A549 (cell line): ENCODE data around the gene USP9X. TPM values are rescaled to one million over a fixed set of nuclear protein-coding genes. Genes with fewer than 3 reads are reported as not detected.

Experiments
- ATAC-seq, 2 experiments: fragments of 200-7000 bp in 1 of 2; fragments of >200 bp in 1 of 2; cut with Nextera tagmentation in 1 of 2; cut with Tn5 transposase in 1 of 2; 3 replicates each; pipeline versions ENCODE4 v1.8.0 to v1.9.1; 2018 to 2020; ENCODE audit warnings: mild to moderate bottlenecking in 1 of 2, moderate library complexity in 1 of 2
- CTCF ChIA-PET: fragments of 300-600 bp; sonication (Branson Sonifier 250); formaldehyde crosslinking; extraction: SDS; loops from one replicate; lab custom pipeline; 2021; ENCODE audit warnings: antibody characterized with exemption, inconsistent platforms; lab: Yijun Ruan, JAX
- POLR2A ChIA-PET: fragments of 350-600 bp; formaldehyde crosslinking; extraction: SDS; loops from one replicate; lab custom pipeline; 2021; ENCODE audit warnings: antibody characterized with exemption, inconsistent platforms; lab: Yijun Ruan, JAX
- DNase-seq, 2 experiments: peaks; one replicate each; pipeline versions ENCODE4 v3.0.0 to v3.0.0-alpha.2; 2011 to 2016; ENCODE audit warnings: low read depth in 1 of 2, low spot score in 1 of 2
- FAIRE-seq: peaks from 2 replicates; lab custom pipeline; 2011; peaks lifted over from hg19 to GRCh38; lab: Jason Lieb, UNC
- H3K27ac ChIP-seq, 2 experiments: fragments of >200 bp; sonication (Bioruptor Twin); formaldehyde crosslinking; 3 replicates each; pipeline ENCODE4 v1.5.1; 2016 to 2017
- H3K4me1 ChIP-seq: fragments of >200 bp; sonication (Bioruptor Twin); formaldehyde crosslinking; 3 replicates; pipeline ENCODE4 v1.6.1; 2016
- H3K4me2 ChIP-seq: fragments of >200 bp; sonication (Bioruptor Twin); formaldehyde crosslinking; 3 replicates; pipeline ENCODE4 v1.6.1; 2016
- H3K4me3 ChIP-seq: fragments of >200 bp; sonication (Bioruptor Twin); formaldehyde crosslinking; 3 replicates; pipeline ENCODE4 v1.5.1; 2016
- H3K9me3 ChIP-seq: fragments of >200 bp; sonication (Bioruptor Twin); formaldehyde crosslinking; 3 replicates; pipeline ENCODE4 v1.6.1; 2016
- BHLHE40 ChIP-seq: IDR thresholded peaks from 2 replicates; pipeline ENCODE4 v1.6.1; 2012; ENCODE audit warnings: low read depth, low read length, inconsistent platforms
- CBX8 ChIP-seq: fragments of 200-600 bp; sonication (generic); IDR thresholded peaks from 2 replicates; pipeline ENCODE4 v1.6.1; 2016
- CHD4 ChIP-seq: fragments of 200-600 bp; sonication (generic); IDR thresholded peaks from 2 replicates; pipeline ENCODE4 v1.6.1; 2016; ENCODE audit warnings: antibody characterized with exemption, mild to moderate bottlenecking, borderline replicate concordance
- CTCF ChIP-seq: fragments of >200 bp; sonication (Bioruptor Twin); formaldehyde crosslinking; IDR thresholded peaks from 3 replicates; pipeline ENCODE4 v1.5.1; 2016
- EHF ChIP-seq: fragments of 250-450 bp; sonication (Bioruptor Pico); IDR thresholded peaks from 2 replicates; pipeline ENCODE4 v1.5.0; 2020; ENCODE audit warnings: mild to moderate bottlenecking
- ELK1 ChIP-seq: fragments of 150-350 bp; IDR thresholded peaks from 2 replicates; pipeline ENCODE4 v1.6.1; 2014; ENCODE audit warnings: low read depth, mild to moderate bottlenecking, low read length
- EP300 ChIP-seq, 2 experiments: fragments of >200 bp; sonication (Bioruptor Twin); formaldehyde crosslinking; IDR thresholded peaks; 2 replicates in 1 of 2; 3 replicates in 1 of 2; pipeline ENCODE4 v1.6.1; 2016 to 2017
- GATA3 ChIP-seq: IDR thresholded peaks from 2 replicates; pipeline ENCODE4 v1.6.1; 2012; ENCODE audit warnings: borderline replicate concordance
- HDAC2 ChIP-seq: fragments of 200-600 bp; sonication (generic); IDR thresholded peaks from 2 replicates; pipeline ENCODE4 v1.6.1; 2016
- HES2 ChIP-seq: fragments of >200 bp; sonication (Bioruptor Twin); formaldehyde crosslinking; IDR thresholded peaks from 2 replicates; pipeline ENCODE4 v1.6.1; 2016
- HEYL ChIP-seq: fragments of 250-450 bp; sonication (Bioruptor Pico); IDR thresholded peaks from 2 replicates; pipeline ENCODE4 v1.8.0; 2021; ENCODE audit warnings: mild to moderate bottlenecking, moderate library complexity
- HOXB13 ChIP-seq: fragments of 250-450 bp; sonication (Bioruptor Pico); IDR thresholded peaks from 2 replicates; pipeline ENCODE4 v1.5.0; 2020; ENCODE audit warnings: low read depth, mild to moderate bottlenecking, moderate library complexity
- KDM5A ChIP-seq: fragments of 200-600 bp; sonication (generic); IDR thresholded peaks from 2 replicates; pipeline ENCODE4 v1.6.1; 2016; ENCODE audit warnings: antibody characterized with exemption, mild to moderate bottlenecking
- MAFK ChIP-seq: fragments of 450-650 bp; IDR thresholded peaks from 2 replicates; pipeline ENCODE4 v1.6.1; 2014; ENCODE audit not compliant: partially characterized antibody
- MAX ChIP-seq: IDR thresholded peaks from 2 replicates; pipeline ENCODE4 v1.6.1; 2012
- MAZ ChIP-seq: fragments of 150-350 bp; IDR thresholded peaks from 2 replicates; pipeline ENCODE4 v1.6.1; 2014; ENCODE audit warnings: antibody characterized with exemption, low read depth, low read length, borderline replicate concordance
- NFE2L2 ChIP-seq: fragments of 150-350 bp; conservative IDR thresholded peaks from 2 replicates; pipeline ENCODE4 v1.6.1; 2014; ENCODE audit warnings: low read length
- NPAS2 ChIP-seq: fragments of 250-450 bp; sonication (Bioruptor Pico); IDR thresholded peaks from 2 replicates; pipeline ENCODE4 v1.8.0; 2022; ENCODE audit warnings: mild to moderate bottlenecking, moderate library complexity, borderline replicate concordance
- NR3C1 ChIP-seq: fragments of >200 bp; sonication (Bioruptor Twin); formaldehyde crosslinking; IDR thresholded peaks from 3 replicates; pipeline ENCODE4 v1.6.1; 2017
- PHF8 ChIP-seq: fragments of 200-600 bp; sonication (generic); IDR thresholded peaks from 2 replicates; pipeline ENCODE4 v1.6.1; 2016; ENCODE audit warnings: low read depth, mild to moderate bottlenecking, antibody characterized with exemption, moderate library complexity, borderline replicate concordance
- POLR2AphosphoS2 ChIP-seq: conservative IDR thresholded peaks from 2 replicates; pipeline ENCODE4 v1.6.1; 2012; ENCODE audit warnings: low read length, improper control_type of control experiment, inconsistent platforms
- RAD21 ChIP-seq, 2 experiments: fragments of >200 bp in 1 of 2; sonication (Bioruptor Twin) in 1 of 2; formaldehyde crosslinking in 1 of 2; IDR thresholded peaks in 1 of 2; conservative IDR thresholded peaks in 1 of 2; 2 replicates in 1 of 2; 3 replicates in 1 of 2; pipeline ENCODE4 v1.6.1; 2012 to 2018; ENCODE audit warnings: inconsistent platforms in 1 of 2
- RFX5 ChIP-seq: fragments of 450-650 bp; IDR thresholded peaks from 2 replicates; pipeline ENCODE4 v1.7.1; 2014; ENCODE audit warnings: antibody characterized with exemption, mild to moderate bottlenecking, moderate library complexity
- TFCP2L1 ChIP-seq: fragments of 250-450 bp; sonication (Bioruptor Pico); IDR thresholded peaks from 2 replicates; pipeline ENCODE4 v1.5.0; 2021; ENCODE audit warnings: mild to moderate bottlenecking
- TP53 ChIP-seq: fragments of 250-450 bp; sonication (Bioruptor Pico); IDR thresholded peaks from 2 replicates; pipeline ENCODE4 v1.5.0; 2021; ENCODE audit warnings: mild to moderate bottlenecking, moderate library complexity
- USF2 ChIP-seq: fragments of 450-650 bp; IDR thresholded peaks from 2 replicates; pipeline ENCODE4 v1.6.1; 2014; ENCODE audit warnings: antibody characterized with exemption
- ZFP36 ChIP-seq: fragments of 450-650 bp; IDR thresholded peaks from 2 replicates; pipeline ENCODE4 v1.6.1; 2014; ENCODE audit warnings: borderline replicate concordance; ENCODE audit not compliant: partially characterized antibody
- ZSCAN20 ChIP-seq: fragments of 250-450 bp; sonication (Bioruptor Pico); IDR thresholded peaks from 2 replicates; pipeline ENCODE4 v1.8.0; 2022; ENCODE audit warnings: mild to moderate bottlenecking, moderate library complexity
- WGBS: methylation state at CpG from one replicate; pipeline ENCODE4 v1.1.6; 2017; ENCODE audit errors: missing lambda C conversion rate; 5-methylcytosine and 5-hydroxymethylcytosine counted together
- polyA plus RNA-seq, 4 experiments: library from polyadenylated mRNA; depleted of rRNA in 3 of 4; stranded (reverse); fragments of >200 nt; fragmentation: RNase III in 1 of 4; extraction: RNeasy Plus Mini Kit Qiagen cat#74134 plus additional on column Dnase treatment in 1 of 4; gene quantifications; 2 replicates in 3 of 4; 3 replicates in 1 of 4; pipeline ENCODE4 v1.2.3, GENCODE V29; 2011 to 2017

The USP9X gene
- polyA plus RNA-seq, 2 of the 4 experiments (the other 2 are of a cell fraction) = 30.7 to 70.4 TPM

- TF ChIP-seq MAX (no peak), ELK1 (no peak), MAZ (no peak), ZSCAN20 (CRISPR knock-in tag) (no peak), USF2 (no peak), GATA3 (no peak)
- CTCF ChIA-PET = interaction anchor here (0.9 kb wide), 1 partner anchor 9 kb away, joined by 3 read pairs; no protein-coding TSS in a partner anchor
- FAIRE-seq (no peak), DNase-seq (no peak), ATAC-seq (no peak)
- 94% methylated on average over 1 of the region's 1 CpG for WGBS
- H3K9me3 ChIP-seq = no peaks in the 10 kb centered on the region
- H3K4me1 ChIP-seq = no peaks in the 10 kb centered on the region
- no peak overlapping the region for H3K4me2 ChIP-seq
- POLR2A ChIA-PET = no interaction called here
- H3K4me3 ChIP-seq = no peak overlapping the region
- no peak overlapping the region for H3K27ac ChIP-seq
Observed at GRCh38 chrX:41189156-41189555, 103.9 kb downstream of the USP9X start.

GRCh38 chrX:41192880-41193279, 107.6 kb downstream of the USP9X start:
- no peak overlapping the region for H3K4me3 ChIP-seq
- no peak for ATAC-seq
- POLR2A ChIA-PET = no interaction called here
- TF ChIP-seq HES2 = no peak
- no peak for TF ChIP-seq CHD4
- TF ChIP-seq MAZ = no peak
- no peak for TF ChIP-seq NR3C1
- TF ChIP-seq PHF8 = no peak
- TF ChIP-seq BHLHE40 = no peak
- TF ChIP-seq MAX = no peak
- no peak for TF ChIP-seq CBX8
- no peak for TF ChIP-seq KDM5A
- TF ChIP-seq HOXB13 = no peak
- TF ChIP-seq TFCP2L1 (CRISPR knock-in tag) = no peak
- TF ChIP-seq POLR2AphosphoS2 = no peak
- no peak for TF ChIP-seq TP53 (CRISPR knock-in tag)
- no peak for TF ChIP-seq EP300 (IDR thresholded peaks at IDR 0.05)
- no peak for TF ChIP-seq HEYL (CRISPR knock-in tag)
- TF ChIP-seq, all 56 proteins: peak for 0
- Histone ChIP-seq H3K27ac (peak overlapping the region; percentile 3 to 68; a peak in 5 of 6 replicates), H3K9me3 (no peaks in the 10 kb centered on the region), H3K4me1 (no peaks in the 10 kb centered on the region), H3K4me2 (no peak overlapping the region)
- CTCF ChIA-PET = interaction anchor here (1.4 to 2.9 kb wide), 2 partner anchors 13 to 542 kb away, joined by 3 to 14 read pairs; no protein-coding TSS in a partner anchor
- 94% methylated on average over 3 of the region's 3 CpGs for WGBS
- FAIRE-seq (peak; percentile 7), DNase-seq (no peak)

GRCh38 chrX:41198410-41198809, 113.2 kb downstream of the USP9X start:
- DNase-seq = no peak
- FAIRE-seq = peak; percentile 76
- ChIA-PET CTCF (no interaction called here), POLR2A (no interaction called here)
- Histone ChIP-seq H3K4me2 (no peak overlapping the region), H3K4me3 (no peak overlapping the region), H3K4me1 (no peaks in the 10 kb centered on the region), H3K27ac (no peak overlapping the region), H3K9me3 (no peaks in the 10 kb centered on the region)
- no peak for ATAC-seq
- TF ChIP-seq NPAS2 = no peak
- TF ChIP-seq RFX5 = no peak
- TF ChIP-seq MAFK = no peak
- no peak for TF ChIP-seq ZFP36
- no peak for TF ChIP-seq EHF (CRISPR knock-in tag)
- TF ChIP-seq TFCP2L1 (CRISPR knock-in tag) = no peak
- TF ChIP-seq HDAC2 = no peak
- TF ChIP-seq NR3C1 = no peak
- no peak for TF ChIP-seq HES2
- no peak for TF ChIP-seq HEYL (CRISPR knock-in tag)
- no peak for TF ChIP-seq USF2
- TF ChIP-seq CTCF = no peak
- no peak for TF ChIP-seq RAD21 (conservative IDR thresholded peaks at IDR 0.05 in 1 of 2, IDR thresholded peaks at IDR 0.05 in 1 of 2)
- TF ChIP-seq BHLHE40 = no peak
- TF ChIP-seq ZSCAN20 (CRISPR knock-in tag) = no peak
- no peak for TF ChIP-seq NFE2L2
- 84% methylated on average over 1 of the region's 1 CpG for WGBS
